Medulla oblongata (tissue), 1 donor: Measurements from ENCODE around the gene FYB2.

Source experiments
- DNase-seq: peaks from one replicate; pipeline ENCODE4 v3.0.0-alpha.2; 2015; ENCODE audit errors: extremely low spot score

FYB2 gene

GRCh38 chr1:56833088-56833487 is 13.9 kb upstream of the FYB2 start:
- no peak for DNase-seq

DNA sequence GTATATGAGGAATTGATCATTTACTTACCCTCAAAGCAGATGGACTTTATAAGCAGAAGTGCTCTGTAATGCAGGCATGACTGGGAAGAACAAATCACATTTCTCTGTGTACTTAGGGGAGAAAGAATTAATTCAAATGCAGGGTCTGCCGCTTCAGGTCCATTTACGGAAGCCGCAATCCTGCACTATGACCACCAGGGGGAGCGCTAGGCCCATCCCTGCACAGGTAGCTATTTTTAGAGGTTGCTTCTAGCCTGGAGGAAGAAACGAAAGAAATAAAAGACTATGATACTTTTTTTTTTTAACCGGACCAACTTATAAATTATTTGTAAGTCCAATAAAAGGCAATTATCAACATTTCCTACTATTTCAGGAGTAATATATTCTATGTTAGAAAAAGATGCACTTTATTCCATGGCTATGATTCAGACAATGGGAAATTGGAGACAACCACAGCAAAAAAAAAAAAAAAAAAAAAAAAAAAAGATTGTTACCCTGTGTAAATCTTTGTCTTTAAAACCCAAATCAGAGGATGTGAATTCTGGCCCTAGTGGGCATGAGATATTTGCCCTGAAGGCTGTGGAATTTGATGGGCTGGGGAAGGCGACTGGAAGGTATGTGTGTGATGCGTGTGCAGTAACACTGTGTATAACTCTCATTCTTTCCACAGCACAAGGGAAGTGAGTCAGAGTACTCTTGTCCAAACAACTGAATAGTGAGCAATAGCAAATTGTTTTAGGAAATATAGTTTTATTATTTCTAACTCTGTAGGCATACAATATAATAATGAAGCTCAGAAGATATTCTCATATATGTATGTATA is 12.9 kb upstream of the FYB2 start:
- DNase-seq: peak; percentile 88

DNA sequence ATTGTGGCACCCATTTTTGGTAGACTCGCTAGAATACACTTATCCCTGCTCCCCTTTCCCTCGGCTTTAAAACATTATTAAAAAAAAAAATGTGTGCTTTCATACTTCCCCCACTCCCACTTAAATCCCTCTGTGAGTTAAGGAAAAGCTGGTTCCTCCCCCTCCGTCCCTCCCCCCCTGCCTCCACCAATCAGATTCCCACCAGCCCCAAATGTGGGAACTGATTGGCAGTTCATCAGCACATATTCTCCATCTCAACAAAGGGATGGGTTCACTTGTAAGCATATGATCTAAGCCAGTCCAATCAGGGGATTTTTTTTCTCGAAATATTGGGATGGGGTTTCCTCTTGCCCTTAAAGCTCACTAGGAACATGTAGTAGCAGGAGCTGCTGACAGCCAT is 10.8 kb upstream of the FYB2 start:
- DNase-seq: no peak

GRCh38 chr1:56827711-56828110 is 8.5 kb upstream of the FYB2 start:
- no peak for DNase-seq

- DNase-seq: no peak
Measured at GRCh38 chr1:56825436-56825835, 6.2 kb upstream of the FYB2 start.

GRCh38 chr1:56824938-56825337 is 5.7 kb upstream of the FYB2 start:
- DNase-seq: no peak

DNA sequence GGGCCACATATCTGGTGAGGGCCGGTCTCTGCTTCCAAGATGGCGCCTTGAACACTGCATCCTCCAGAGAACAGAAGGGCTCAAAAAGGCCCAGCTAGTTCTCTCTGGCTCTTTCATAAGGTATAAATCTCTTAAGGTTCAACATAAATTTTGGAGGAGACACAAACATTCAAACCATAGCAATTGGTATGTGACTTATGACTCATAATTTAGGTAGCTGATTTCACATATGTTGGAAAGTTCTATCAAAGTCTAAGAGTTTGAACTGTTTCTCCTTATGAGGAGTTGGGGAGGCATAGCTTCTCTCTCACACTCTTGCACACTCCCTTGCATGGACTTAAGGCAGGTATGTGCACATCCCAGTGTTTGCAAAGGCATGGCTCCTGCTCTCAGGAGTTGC is 5.1 kb upstream of the FYB2 start:
- DNase-seq: no peak

- no peak for DNase-seq
Measured at GRCh38 chr1:56821462-56821797, 2.2 kb upstream of the FYB2 start.

DNA sequence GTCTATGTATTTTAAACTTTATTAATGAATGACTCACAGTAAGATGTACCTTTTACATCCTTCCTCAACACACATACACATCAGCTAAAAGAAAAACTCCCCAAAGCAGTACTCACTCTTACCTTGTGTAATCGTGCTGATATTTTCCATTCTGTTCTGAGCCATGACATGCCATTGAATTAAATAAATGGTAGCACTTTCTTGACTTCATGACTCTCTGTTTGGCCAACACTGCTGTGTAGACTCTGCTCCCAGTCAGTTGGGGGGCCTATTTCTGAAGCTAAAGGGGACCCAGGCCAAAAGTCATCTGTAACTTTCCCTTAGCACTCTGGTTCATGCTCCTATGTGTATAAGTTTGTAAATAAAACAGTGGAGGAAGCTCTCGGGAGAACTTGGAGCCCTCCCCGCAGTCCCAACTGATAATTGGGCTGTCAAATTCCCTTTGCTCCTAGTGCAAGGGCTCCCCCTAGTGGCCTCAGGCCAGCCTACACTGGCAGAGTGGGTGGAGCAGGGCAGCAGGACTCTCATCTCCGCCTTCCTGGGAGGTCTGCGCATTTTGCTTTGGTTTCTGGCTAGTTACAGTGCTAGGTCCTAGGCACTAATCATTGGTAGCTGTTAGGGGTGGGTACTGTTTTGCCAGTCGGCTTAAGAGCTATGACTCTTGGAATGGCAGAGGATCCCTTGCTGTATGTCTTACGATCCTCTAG is 1.7 kb upstream of the FYB2 start:
- peak; percentile 83 for DNase-seq

GRCh38 chr1:56817716-56818463 is 1.3 kb downstream of the FYB2 start:
- no peak for DNase-seq

DNA sequence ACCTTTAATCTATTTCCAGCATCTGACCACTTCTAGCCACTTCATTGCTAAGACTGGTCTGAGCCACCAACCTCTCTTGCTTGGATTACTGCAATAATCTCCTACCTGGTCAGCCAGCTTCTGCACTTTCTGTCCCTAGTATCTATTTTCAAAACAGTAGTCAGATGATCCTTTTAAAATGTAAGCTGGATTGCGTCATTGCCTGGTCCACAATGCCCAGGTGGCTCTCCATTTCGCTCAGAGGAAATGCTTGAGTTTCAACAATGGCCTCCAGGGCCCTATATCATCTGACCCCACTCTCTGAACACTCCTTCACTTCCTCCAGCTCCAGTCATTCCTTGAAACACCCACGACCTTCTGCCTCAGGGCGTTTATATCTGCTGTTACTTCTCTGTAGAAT is 2.3 kb downstream of the FYB2 start:
- no peak for DNase-seq

DNA sequence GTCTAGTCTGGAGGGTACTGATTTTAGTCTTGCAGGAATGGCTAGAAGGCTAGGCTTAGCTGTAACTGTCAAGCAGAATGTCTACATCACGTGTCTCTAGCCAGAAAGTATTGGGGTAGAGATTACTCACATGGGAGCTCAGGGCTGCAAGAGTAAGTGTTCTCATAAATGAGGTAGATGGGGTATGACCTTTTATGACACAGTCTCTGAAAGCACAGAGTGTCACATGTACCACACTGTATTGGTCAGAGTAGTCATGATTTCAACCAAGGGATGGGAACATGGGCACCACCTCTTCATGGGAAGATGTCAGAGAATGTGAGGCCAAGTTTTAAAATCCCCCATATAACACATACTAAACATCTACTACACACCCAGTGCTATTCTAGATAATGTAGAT is 2.9 kb downstream of the FYB2 start:
- DNase-seq: no peak

DNA sequence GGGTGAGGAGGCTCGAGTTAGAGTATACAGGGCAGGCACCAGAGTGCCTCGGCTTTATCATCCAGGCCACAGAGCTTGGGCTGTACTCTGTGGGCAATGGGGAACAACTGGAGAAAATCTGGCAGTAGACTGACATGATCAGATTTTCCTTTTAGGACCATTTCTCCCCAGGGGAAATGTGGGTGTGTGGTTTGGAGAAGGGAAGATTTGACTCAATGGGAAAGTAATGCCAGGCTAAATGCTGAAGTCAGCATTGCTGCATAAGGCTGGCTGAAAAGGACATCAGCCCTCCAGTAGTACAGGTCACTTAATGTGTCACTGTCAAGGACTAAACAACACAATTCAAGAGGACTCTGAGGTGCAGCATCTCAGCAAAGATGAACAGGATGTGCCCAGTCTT is 5.0 kb downstream of the FYB2 start:
- no peak for DNase-seq

GRCh38 chr1:56811331-56811730 is 7.9 kb downstream of the FYB2 start:
- DNase-seq: no peak

GRCh38 chr1:56808410-56808809 is 10.8 kb downstream of the FYB2 start:
- peak; percentile 81 for DNase-seq

DNA sequence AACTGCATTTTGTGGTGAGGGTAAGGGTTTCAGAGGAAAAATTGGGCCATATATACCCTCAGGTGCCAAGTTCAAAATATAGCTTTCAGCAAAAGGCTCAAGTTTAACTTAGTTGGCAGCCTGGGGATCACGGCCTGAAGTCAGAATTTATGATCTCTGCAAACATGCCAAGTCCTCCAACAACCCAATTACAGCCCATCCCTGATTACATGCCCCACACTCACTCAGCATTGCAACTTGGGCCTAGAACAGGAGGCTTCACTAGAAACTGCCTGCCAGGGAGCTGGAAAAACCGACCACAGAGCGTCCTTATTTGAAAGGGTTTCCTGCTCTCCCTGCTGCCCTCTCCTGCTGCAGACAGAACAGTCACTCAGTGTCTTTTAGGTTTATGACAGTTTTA is 12.4 kb downstream of the FYB2 start:
- no peak for DNase-seq

DNA sequence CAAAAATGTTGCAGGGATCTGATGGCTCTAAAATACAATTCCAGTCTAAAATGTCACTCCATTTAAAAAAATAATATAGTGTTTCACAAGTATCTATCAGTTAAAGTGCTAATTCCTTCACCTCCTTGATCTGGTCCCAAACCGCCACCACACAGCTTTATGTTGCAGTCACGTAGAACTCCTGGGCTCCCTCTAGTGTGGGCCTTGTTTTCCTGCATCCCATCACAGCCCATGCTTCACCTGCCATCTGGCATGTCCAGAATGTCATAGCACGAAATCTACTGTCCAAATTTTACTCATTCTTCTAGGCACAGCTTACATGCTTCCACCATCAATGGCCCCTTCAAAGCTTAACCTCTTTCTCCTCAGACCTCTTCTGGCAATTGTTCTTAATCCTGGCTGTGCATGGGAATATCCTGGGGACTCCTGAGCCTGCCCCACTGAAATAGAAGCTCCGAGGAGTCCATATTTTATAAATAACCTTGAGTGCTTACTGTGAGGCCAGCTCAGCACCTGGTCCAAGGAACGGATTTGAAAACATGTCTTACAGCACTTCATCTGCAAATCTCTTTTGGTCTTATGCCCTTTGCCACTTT is 15.5 kb downstream of the FYB2 start:
- peak; percentile 6 for DNase-seq

GRCh38 chr1:56799605-56800400 is 19.4 kb downstream of the FYB2 start:
- DNase-seq: no peak

- peak; percentile 16 for DNase-seq
Measured at GRCh38 chr1:56798053-56798471, 21.1 kb downstream of the FYB2 start.

- no peak for DNase-seq
Measured at GRCh38 chr1:56797065-56797685, 22.0 kb downstream of the FYB2 start.

GRCh38 chr1:56795870-56796269 is 23.3 kb downstream of the FYB2 start:
- no peak for DNase-seq
